Dermis microvascular lymphatic vessel endothelial cell (primary cell): ENCODE results near the gene IFNB1. TPM values are rescaled to one million over a fixed set of nuclear protein-coding genes. Genes with fewer than 3 reads are reported as not detected.

Experiments used
- DNase-seq, 2 donors: peaks; one replicate each; pipeline versions ENCODE4 v3.0.0 to v3.0.0-alpha.2; 2010; ENCODE audit warnings: low read depth in 2 of 2
- total RNA-seq: library from RNA; depleted of rRNA; stranded (reverse); fragments of >200 nt; gene quantifications from 2 replicates; pipeline ENCODE4 v1.2.1, GENCODE V29; 2014

The IFNB1 gene
- total RNA-seq: not detected in 2 replicates

DNA sequence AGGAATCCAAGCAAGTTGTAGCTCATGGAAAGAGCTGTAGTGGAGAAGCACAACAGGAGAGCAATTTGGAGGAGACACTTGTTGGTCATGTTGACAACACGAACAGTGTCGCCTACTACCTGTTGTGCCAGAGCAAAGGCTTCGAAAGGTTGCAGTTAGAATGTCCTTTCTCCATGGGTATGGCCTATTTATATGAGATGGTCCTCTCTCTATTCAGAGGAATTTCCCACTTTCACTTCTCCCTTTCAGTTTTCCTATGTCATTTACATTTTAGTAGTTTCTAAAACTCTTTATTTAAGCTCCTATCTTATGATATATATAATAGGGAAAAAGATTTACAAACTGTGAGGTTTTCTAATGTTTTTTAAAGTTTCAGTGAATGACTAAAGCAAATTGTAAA, at the start of gene IFNB1:
TSS of gene IFNB1 (minus strand) at position 162 of the 400 bp plus-strand sequence. CDS start at position 89, 73 bp downstream.
- DNase-seq: no peak

DNA sequence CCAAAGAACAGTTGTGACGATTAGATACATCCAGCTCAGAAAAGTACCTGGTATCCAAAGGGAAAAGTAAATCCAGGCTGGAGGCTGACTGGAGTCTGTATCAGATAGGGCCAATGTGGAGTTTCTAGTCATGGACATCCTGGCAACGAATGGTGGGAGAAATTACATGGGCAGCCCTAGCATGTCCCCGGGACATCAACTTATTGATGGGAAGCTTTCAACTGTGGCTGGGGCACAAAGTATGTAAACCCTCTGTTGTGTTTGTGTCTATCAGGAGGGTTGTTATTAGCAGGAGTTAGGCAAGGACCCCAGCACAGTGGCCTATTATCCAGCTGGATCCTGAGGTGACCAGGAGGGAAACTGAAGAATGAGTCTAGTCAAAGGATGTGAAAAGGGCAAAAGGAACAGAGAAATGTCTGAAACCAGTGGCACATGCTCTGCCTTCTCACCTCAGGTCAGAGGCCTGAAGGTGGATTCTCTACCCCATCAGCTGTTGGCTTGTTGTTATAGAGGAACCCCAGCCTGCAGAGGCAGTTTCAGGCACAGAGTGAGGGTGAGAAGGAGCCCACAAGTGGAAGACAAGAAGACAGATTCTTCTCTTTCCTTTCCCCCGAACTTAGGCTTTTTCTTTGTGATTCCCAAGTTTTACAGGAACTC, 44.0 kb upstream of the IFNB1 start:
- DNase-seq: no peak

DNA sequence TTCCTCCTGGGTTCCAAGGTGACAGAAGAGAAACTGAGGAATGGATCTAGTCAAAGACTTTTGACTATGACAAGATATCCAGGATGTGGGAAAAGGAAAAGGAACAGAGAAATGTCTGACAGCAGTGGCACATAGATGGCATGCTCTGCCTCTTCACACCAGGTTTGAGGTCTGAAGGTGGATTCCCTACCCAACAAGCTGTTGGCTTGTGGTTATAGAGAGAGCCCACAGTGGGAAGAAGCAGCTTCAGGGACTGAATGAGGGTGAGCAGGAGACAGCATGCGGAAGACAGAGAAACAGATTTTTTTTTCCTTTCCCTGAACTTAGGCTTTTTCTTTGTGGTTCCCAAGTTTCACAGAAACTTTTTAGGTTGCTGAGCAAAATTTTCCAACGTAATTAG, 43.3 kb upstream of the IFNB1 start:
- no peak for DNase-seq

DNA sequence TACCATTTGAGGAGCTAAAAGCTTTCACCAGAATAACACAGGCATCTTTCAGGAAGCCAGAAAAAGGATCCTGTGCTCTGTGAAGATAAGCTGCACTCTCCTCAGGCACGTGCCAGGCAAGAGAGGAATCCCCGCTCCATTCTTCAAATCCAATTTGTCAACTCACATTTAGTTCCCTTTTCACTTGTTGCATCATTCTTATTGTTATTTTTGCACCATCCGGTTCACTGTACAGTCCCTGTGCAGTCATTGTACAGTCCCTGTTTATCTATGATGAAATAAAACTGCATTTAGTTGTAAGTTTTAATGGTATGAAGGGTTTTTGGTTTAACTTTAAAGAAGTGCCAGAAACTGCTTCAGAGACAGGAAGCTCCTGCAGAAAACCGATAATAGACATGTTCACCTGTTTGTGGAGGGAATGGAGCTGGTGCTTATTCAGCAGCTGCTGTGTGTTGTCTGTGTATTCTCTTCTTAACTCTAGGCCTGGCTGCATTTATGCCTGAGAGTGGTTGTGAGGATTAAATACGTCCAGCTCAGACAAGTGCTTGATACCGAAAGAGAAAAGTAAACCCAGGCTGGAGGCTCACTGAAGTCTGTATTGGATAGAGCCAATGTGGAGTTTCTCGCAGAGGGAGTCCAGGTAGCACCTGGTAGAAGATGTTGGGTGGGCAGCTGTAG, 41.5 kb upstream of the IFNB1 start:
- peak in 1 of 2 donors; percentile 3 for DNase-seq

- DNase-seq: no peak
These were observed 36.6 kb upstream of the IFNB1 start for GRCh38 chr9:21114311-21114710.

DNA sequence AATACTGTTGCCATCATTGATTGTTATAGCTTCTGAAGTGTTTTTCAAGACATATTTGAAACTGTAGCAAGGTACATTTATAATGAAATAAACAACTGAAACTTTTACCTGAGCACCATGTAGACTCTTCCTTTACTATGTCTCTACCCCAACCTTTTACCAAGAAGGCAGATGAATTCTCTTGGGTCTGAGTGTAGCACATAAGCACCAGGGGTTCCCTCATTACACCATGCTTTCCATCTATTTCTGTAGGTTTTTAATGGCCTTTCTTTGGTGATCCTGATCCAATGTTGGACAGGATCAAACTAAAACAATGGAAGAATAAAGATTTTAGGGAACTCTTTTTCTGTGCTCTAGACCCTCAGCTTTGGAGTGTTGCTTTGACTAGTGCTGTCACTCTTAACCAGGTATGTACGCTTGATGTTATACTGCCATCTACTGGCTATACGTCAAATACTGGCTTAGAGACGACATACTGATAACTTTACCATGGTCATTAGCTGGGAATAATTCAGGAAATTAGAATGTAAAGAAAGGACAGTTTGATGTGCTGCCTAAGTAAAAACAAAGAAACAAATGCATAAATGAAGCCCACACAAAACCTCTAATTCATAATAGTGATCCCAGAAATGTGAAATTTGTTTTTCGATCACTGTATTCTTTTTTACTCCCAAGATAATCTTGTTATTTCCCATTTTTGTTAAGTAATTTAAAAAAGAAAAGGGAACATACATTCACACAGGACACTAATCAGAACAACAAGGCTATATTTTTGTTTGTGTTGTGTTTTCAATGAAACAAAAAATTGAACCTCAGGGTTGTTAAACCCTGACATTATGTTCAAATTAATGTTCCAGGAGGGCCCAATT, 33.2 kb upstream of the IFNB1 start:
- DNase-seq: peak; percentile 70 to 77

DNA sequence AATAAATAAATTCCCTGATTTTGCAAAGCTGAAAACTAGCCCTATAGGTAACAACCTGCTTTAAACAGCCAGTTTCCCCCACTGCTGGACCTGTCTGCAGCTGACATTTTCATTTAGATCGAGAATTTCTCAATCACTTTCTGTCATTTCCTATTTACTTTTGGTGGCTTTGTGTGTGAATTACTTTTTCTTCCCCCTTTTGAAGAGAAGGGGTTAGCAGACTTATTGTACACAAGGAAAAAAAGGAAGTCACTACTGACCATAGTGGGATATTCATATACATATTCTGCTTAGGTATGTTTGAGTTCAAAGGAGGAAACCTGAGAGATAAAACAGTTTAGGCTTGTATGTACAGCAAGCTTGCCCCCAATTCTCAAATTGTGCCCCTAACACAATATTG, 27.0 kb upstream of the IFNB1 start:
- no peak for DNase-seq

GRCh38 chr9:21102305-21102704, 24.6 kb upstream of the IFNB1 start:
- DNase-seq: no peak

- no peak for DNase-seq
These were observed 20.1 kb upstream of the IFNB1 start for GRCh38 chr9:21097817-21098216.

DNA sequence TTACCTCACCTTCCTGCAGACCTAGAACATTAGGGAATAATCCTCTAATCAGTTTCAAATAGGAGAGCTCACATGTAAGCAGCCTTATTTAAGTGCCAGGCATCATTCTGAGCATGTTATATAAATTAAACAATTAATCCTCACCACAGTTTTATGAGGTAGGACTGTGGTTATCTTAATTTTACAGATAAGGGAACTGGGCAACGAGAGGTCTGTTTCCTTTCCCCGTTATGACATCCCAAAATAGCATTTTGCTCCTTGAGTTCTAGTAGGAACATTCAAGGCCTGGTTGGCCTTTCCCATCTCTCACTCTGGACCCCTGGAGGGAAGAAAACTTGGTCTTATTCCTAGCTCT, 19.1 kb upstream of the IFNB1 start:
- no peak for DNase-seq

- peak; percentile 18 to 35 for DNase-seq
These were observed 18.6 kb upstream of the IFNB1 start for GRCh38 chr9:21096172-21096900.

DNA sequence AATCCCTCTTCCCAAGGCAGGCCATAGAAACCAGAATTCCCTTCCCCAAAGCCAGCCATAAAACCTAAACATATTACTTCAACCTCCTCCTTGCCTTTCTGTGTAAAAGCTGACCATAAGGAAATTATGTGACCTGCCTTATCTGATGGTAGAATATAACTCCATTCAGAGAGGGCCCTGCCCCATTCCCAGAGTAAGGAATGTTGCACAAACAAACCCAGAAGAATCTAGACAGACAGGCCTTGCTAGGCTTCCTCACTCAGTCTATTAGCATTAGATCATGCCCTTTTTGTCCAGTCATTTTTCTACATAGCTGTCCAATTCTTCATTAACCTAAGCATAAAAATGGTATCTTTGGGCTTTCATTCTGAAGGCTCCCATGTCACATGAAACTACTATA, 17.8 kb upstream of the IFNB1 start:
- DNase-seq: no peak

DNA sequence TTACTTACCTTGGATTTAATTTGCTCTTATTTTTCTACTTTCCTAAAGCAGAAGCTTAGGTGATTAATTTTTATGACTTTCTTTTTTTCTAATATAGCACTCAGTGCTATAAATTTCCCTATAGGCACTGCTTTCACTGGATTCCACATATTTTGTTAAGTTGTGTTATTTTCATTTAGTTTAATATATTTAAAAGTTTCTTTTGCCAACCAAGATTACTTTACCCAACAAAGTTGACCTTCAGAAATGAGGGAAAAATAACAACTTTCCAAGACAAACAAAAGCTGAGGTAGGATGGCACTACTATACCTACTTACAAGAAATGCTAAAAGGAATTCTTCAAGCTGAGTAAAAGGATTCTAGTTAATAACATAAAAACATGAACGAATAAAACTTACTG, 8.8 kb upstream of the IFNB1 start:
- no peak for DNase-seq

DNA sequence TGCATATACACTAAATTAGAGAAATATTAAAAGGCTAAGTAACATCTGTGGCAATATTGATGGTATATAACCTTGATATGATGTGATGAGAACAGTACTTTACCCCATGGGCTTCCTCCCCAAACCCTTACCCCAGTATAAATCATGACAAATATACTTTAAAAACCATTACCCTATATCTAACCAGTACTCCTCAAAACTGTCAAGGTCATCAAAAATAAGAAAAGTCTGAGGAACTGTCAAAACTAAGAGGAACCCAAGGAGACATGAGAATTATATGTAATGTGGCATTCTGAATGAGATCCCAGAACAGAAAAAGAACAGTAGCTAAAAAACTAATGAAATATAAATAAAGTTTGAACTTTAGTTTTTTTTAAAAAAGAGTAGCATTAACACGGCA, 7.3 kb upstream of the IFNB1 start:
- DNase-seq: no peak

GRCh38 chr9:21084242-21084850, 6.6 kb upstream of the IFNB1 start:
- DNase-seq: no peak

DNA sequence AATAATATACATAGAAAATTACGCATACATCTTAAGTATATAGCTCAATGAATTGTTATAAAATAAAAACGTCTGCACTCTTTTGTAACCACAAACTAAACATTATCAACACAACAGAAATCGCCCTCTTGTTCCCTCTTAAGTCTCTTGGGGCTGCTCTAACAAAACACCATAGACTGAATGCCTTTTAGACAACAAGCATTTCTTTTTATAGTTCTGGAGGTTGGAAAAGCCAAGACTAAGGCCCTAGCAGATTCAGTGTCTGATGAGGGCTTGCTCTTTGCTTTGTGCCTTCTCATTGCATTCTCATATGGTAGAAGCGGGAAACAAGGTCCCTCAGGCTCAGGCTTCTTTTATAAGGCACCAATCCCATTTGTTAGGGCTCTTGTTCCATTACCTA, 4.9 kb upstream of the IFNB1 start:
- DNase-seq: no peak

DNA sequence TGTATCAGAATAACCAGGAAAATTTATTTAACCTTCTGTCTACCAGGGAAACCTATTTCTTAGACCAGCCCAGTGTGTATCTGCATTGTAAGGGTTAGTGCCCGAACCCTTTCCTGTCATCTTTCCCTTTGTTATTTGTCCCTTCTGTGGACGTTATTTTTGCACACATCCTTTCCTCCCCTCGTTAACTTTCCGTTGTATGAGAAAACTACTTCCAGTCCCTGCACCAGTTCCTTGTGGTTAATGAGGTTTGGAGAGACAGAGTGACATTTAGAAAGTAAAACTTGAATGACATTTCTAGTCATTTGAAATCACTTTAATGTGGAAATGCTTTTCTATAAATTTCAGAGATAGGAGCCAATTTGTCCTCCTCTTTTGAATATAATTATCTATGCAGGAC, 4.3 kb upstream of the IFNB1 start:
- no peak for DNase-seq

DNA sequence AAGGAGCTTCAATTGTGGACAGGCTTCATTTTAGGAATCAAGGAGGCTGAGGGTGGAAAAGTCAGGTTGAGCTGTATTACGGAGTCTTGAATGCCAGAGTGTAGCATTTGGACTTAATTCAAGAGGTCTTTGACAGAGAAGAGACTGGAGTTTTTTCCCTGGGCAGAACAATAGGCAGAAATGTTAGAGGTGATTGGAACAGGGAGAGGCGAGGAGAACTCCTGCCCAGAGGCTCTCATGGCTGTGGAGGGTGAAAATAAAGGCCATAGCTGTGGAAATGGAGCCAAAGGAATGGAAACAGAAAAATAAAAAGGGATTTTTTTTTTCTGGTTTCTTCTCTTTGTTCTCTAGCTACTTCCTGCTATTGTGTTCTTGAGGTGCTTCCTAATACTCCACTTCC, 3.7 kb upstream of the IFNB1 start:
- peak in 1 of 2 donors; percentile 21 for DNase-seq

- no peak for DNase-seq
These were observed 3.1 kb upstream of the IFNB1 start for GRCh38 chr9:21080793-21081192.

- DNase-seq: no peak
These were observed 960 bp upstream of the IFNB1 start for GRCh38 chr9:21078702-21079101.

- peak in 1 of 2 donors; percentile 13 for DNase-seq
These were observed 2.3 kb downstream of the IFNB1 start for GRCh38 chr9:21075484-21075883.
